Kidney epithelial cell (primary cell): ENCODE measurements around the gene ELFN2. TPM values are rescaled to one million over a fixed set of nuclear protein-coding genes. Genes with fewer than 3 reads are reported as not detected.
A peak's percentile ranks its signal among the peaks of the same experiment; 100 is the strongest.

Experiments used
- DNase-seq: peaks from one replicate; pipeline ENCODE4 v3.0.0-alpha.2; 2010; ENCODE audit warnings: low read depth
- H3K27me3 ChIP-seq: 2 replicates; pipeline ENCODE4 v1.6.0; 2011; ENCODE audit warnings: low read length; ENCODE audit not compliant: control insufficient read depth, insufficient read depth
- H3K36me3 ChIP-seq: 2 replicates; pipeline ENCODE4 v1.5.1; 2011; ENCODE audit warnings: low read length; ENCODE audit not compliant: control insufficient read depth, insufficient read depth
- H3K4me3 ChIP-seq: 2 replicates; pipeline ENCODE4 v1.5.1; 2011; ENCODE audit warnings: low read depth, mild to moderate bottlenecking, control low read depth, low read length
- total RNA-seq: library from RNA; depleted of rRNA; stranded (reverse); fragments of >200 nt; gene quantifications from 2 replicates; pipeline ENCODE4 v1.2.3, GENCODE V29; 2015
- TF ChIP-seq, protein P1 (sequence below): IDR thresholded peaks from 2 replicates; pipeline ENCODE4 v1.5.1; 2011; ENCODE audit warnings: mild to moderate bottlenecking, moderate library complexity, low read length, control low read depth, inconsistent platforms; ENCODE audit not compliant: insufficient read depth, poor library complexity, severe bottlenecking

Gene ELFN2
- total RNA-seq, 1 donor from 2014 or later, result 0.96 TPM

GRCh38 chr22:37419969-37420685 is 7.2 kb downstream of the ELFN2 start:
- DNase-seq, result no peak
- H3K27me3 ChIP-seq, result no peaks in the 10 kb centered on the region
- no peaks in the 10 kb centered on the region for H3K36me3 ChIP-seq
- H3K4me3 ChIP-seq, result peak overlapping the region; percentile 36
- TF ChIP-seq, protein P1, sequence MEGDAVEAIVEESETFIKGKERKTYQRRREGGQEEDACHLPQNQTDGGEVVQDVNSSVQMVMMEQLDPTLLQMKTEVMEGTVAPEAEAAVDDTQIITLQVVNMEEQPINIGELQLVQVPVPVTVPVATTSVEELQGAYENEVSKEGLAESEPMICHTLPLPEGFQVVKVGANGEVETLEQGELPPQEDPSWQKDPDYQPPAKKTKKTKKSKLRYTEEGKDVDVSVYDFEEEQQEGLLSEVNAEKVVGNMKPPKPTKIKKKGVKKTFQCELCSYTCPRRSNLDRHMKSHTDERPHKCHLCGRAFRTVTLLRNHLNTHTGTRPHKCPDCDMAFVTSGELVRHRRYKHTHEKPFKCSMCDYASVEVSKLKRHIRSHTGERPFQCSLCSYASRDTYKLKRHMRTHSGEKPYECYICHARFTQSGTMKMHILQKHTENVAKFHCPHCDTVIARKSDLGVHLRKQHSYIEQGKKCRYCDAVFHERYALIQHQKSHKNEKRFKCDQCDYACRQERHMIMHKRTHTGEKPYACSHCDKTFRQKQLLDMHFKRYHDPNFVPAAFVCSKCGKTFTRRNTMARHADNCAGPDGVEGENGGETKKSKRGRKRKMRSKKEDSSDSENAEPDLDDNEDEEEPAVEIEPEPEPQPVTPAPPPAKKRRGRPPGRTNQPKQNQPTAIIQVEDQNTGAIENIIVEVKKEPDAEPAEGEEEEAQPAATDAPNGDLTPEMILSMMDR, result no peak

GRCh38 chr22:37419370-37419968 is 7.8 kb downstream of the ELFN2 start:
- no peak for DNase-seq
- TF ChIP-seq, protein P1, result no peak

GRCh38 chr22:37418627-37419369 is 8.5 kb downstream of the ELFN2 start:
- Histone ChIP-seq H3K4me3 (no peak overlapping the region), H3K36me3 (no peaks in the 10 kb centered on the region), H3K27me3 (no peaks in the 10 kb centered on the region)
- TF ChIP-seq, protein P1, result no peak
- no peak for DNase-seq

More at GRCh38 chr22:37419370-37419968, 7.8 kb downstream of the ELFN2 start:
- Histone ChIP-seq H3K4me3 (peak overlapping the region; percentile 36), H3K36me3 (no peaks in the 10 kb centered on the region), H3K27me3 (no peaks in the 10 kb centered on the region)

- Histone ChIP-seq H3K27me3 (no peaks in the 10 kb centered on the region), H3K36me3 (no peaks in the 10 kb centered on the region), H3K4me3 (no peak overlapping the region)
- TF ChIP-seq, protein P1, result no peak
- no peak for DNase-seq
Measured at GRCh38 chr22:37417677-37418348, 9.5 kb downstream of the ELFN2 start.

GRCh38 chr22:37417264-37417663 is 10.0 kb downstream of the ELFN2 start:
- TF ChIP-seq, protein P1, result no peak
- Histone ChIP-seq H3K4me3 (no peak overlapping the region), H3K27me3 (no peaks in the 10 kb centered on the region), H3K36me3 (no peaks in the 10 kb centered on the region)
- DNase-seq, result no peak
